Measurements from ENCODE around the gene BCAS3. TPM values are rescaled to one million over a fixed set of nuclear protein-coding genes. Genes with fewer than 3 reads are reported as not detected.

Gene BCAS3
- total RNA-seq, 2 donors from 2014 or later = 28.0 to 37.7 TPM

DNA sequence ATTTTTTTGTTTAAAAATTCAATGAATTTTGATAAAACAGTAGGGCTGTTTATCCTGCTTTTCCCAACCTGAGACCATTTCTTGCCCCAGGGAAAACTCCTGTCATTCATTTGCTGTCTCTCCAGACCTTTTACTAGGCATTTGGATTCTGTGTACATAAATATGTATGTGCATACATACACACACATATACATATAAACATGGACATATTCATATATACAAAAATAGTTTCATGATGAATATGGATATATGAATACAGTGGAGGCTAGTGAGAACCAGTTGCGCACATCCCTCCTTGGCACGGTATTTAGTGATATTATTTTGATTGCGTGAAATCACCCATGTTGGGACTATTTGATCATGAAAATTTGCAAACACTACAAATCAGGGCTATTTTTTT, 269.9 kb downstream of the BCAS3 start:
- DNase-seq = no peak
- Mint-ChIP-seq H3K27ac (no peak overlapping the region), H3K9me3 (no peaks in the 10 kb centered on the region)

DNA sequence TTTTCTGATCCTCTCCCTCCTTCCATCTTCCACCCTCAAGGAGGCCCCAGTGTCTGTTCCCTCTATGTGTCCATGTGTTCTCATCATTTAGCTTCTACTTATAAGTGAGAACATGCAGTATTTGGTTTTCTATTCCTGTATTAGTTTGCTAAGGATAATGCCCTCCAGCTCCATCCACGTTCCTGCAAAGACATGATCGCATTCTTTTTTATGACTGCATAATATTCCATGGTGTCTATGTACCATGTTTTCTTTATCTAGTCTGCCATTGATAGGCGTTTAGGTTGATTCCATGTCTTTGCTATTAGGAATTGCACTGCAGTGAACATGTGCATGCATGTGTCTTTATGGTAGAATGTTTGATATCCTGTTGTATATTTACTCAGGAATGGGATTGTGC, 275.1 kb downstream of the BCAS3 start:
- Histone ChIP-seq H3K36me3 (ENCODE audit: control insufficient read depth, insufficient read depth, low read length) (no peaks in the 10 kb centered on the region), H3K4me1 (ENCODE audit: control insufficient read depth, insufficient read depth, low read length) (no peaks in the 10 kb centered on the region), H3K27me3 (ENCODE audit: control insufficient read depth, insufficient read depth, low read length, poor library complexity, severe bottlenecking) (no peaks in the 10 kb centered on the region), H3K27ac (ENCODE audit: low read depth, low read length) (no peak overlapping the region), H3K4me3 (ENCODE audit: low read length) (no peak overlapping the region), H3K9me3 (ENCODE audit: control insufficient read depth, low read length) (no peaks in the 10 kb centered on the region), H3K9ac (ENCODE audit: extremely low read depth, low read length, poor library complexity, severe bottlenecking) (no peak overlapping the region)
- WGBS, 2 experiments (ENCODE audit: insufficient coverage in 1 of 2, insufficient read length in 1 of 2) = 92% methylated on average over 2 to 3 of the region's 3 CpGs
- no peak for TF ChIP-seq CTCF (conservative IDR thresholded peaks at IDR 0.05)
- peaks cover 12% of the 10 kb centered on the region for H3K9me3 Mint-ChIP-seq
- no peak for DNase-seq
- peaks cover 2% of the 10 kb centered on the region for H3K4me1 Mint-ChIP-seq
- H3K27me3 Mint-ChIP-seq (ENCODE audit: insufficient read depth) = no peaks in the 10 kb centered on the region
- no peak overlapping the region for H3K4me3 Mint-ChIP-seq
- peaks cover 3% of the 10 kb centered on the region for H3K36me3 Mint-ChIP-seq (ENCODE audit: low read depth)
- no peak overlapping the region for H3K27ac Mint-ChIP-seq

More for the DNA sequence above, 269.9 kb downstream of the BCAS3 start:
- Histone ChIP-seq H3K9ac (ENCODE audit: extremely low read depth, low read length, poor library complexity, severe bottlenecking) (no peak overlapping the region), H3K36me3 (ENCODE audit: control insufficient read depth, insufficient read depth, low read length) (no peaks in the 10 kb centered on the region), H3K27ac (ENCODE audit: low read depth, low read length) (no peak overlapping the region), H3K4me3 (ENCODE audit: low read length) (no peak overlapping the region), H3K27me3 (ENCODE audit: control insufficient read depth, insufficient read depth, low read length, poor library complexity, severe bottlenecking) (no peaks in the 10 kb centered on the region), H3K4me1 (ENCODE audit: control insufficient read depth, insufficient read depth, low read length) (no peaks in the 10 kb centered on the region), H3K9me3 (ENCODE audit: control insufficient read depth, low read length) (no peaks in the 10 kb centered on the region)
- Mint-ChIP-seq H3K4me3 (no peak overlapping the region), H3K36me3 (ENCODE audit: low read depth) (no peaks in the 10 kb centered on the region), H3K27me3 (ENCODE audit: insufficient read depth) (no peaks in the 10 kb centered on the region), H3K4me1 (peaks cover 2% of the 10 kb centered on the region)
- no peak for TF ChIP-seq CTCF (conservative IDR thresholded peaks at IDR 0.05)
- 90 to 100% methylated on average over 3 of the region's 3 CpGs for WGBS, 2 experiments (ENCODE audit: insufficient coverage in 1 of 2, insufficient read length in 1 of 2)

GRCh38 chr17:60959011-60959410, 281.4 kb downstream of the BCAS3 start:
- H3K36me3 Mint-ChIP-seq (ENCODE audit: low read depth) = peaks cover 8% of the 10 kb centered on the region

More at GRCh38 chr17:60959011-60959410, 281.4 kb downstream of the BCAS3 start:
- Mint-ChIP-seq H3K9me3 (peaks cover 2% of the 10 kb centered on the region), H3K27me3 (ENCODE audit: insufficient read depth) (no peaks in the 10 kb centered on the region), H3K27ac (no peak overlapping the region), H3K4me1 (no peaks in the 10 kb centered on the region), H3K4me3 (no peak overlapping the region)
- H3K9me3 ChIP-seq (ENCODE audit: control insufficient read depth, low read length) = no peaks in the 10 kb centered on the region
- H3K36me3 ChIP-seq (ENCODE audit: control insufficient read depth, insufficient read depth, low read length) = no peaks in the 10 kb centered on the region
- H3K27ac ChIP-seq (ENCODE audit: low read depth, low read length) = no peak overlapping the region
- no peak for TF ChIP-seq CTCF (conservative IDR thresholded peaks at IDR 0.05)
- no peaks in the 10 kb centered on the region for H3K4me1 ChIP-seq (ENCODE audit: control insufficient read depth, insufficient read depth, low read length)
- no peak overlapping the region for H3K9ac ChIP-seq (ENCODE audit: extremely low read depth, low read length, poor library complexity, severe bottlenecking)
- 69 to 95% methylated on average over 2 of the region's 2 CpGs for WGBS, 2 experiments (ENCODE audit: insufficient coverage in 1 of 2, insufficient read length in 1 of 2)
- H3K4me3 ChIP-seq (ENCODE audit: low read length) = no peak overlapping the region
- H3K27me3 ChIP-seq (ENCODE audit: control insufficient read depth, insufficient read depth, low read length, poor library complexity, severe bottlenecking) = no peaks in the 10 kb centered on the region
- DNase-seq = no peak
